GM21447 (cell line): ENCODE data around the gene DLG2.

Experiments
- ATAC-seq: cut with Tn5 transposase; IDR thresholded peaks from one replicate; pipeline ENCODE4 v1.9.1; 2021; ENCODE audit not compliant: unreplicated experiment

Gene DLG2

DNA sequence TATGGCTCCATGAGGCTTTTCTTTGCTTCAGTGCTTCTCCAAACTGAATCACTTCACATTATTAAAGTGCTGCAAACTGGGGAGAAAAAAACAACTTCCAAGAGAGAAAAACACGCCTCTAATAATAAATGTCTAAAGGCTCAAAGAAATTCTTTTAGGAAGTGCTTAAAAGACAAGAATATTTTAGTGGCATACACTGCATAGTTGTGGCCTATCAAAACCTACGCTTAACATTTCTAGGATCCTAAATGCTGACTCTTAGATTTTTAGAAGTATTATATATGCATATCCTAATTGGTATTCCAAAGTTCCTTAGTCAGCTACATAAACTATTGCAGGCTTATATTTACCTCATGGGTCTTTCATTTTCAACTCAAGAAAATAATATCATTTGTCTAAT is 1462.0 kb downstream of the DLG2 start:
- ATAC-seq, result no peak

DNA sequence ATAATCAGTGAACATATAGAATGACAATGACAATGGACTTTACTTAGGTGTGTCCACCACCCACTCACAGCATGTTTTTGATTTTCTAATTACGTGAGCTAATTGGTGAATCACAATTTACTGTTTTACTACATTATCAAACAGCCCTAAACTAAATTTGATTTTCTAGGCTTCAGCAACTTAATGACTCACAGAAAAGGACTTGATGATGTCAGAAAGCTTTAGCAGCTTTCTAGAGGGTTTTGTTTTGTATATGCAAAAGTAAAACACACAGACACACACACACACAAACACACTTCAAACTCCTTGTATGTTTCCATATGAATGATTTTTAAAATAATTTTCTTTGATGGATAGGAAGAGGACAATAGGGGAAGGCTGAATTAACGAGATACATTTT is 1462.4 kb downstream of the DLG2 start:
- no peak for ATAC-seq

DNA sequence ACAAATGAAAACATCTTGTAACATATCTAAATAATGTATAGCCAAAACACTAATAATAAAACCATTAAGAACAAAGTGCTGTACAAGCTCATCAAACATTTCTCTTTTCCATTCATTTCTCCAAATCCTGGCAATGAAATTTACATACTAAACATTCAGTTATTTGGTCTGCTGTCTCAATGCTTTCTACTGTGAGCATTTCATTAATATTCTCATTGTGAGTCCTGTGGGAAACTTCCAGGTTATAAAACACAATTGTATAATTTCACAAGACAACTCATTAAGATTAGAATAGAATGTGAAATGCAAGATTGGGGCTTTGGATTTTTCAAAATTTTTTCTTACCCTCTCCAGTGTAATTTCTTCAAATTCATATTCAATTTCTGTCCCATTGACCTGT is 1464.0 kb downstream of the DLG2 start:
- no peak for ATAC-seq

DNA sequence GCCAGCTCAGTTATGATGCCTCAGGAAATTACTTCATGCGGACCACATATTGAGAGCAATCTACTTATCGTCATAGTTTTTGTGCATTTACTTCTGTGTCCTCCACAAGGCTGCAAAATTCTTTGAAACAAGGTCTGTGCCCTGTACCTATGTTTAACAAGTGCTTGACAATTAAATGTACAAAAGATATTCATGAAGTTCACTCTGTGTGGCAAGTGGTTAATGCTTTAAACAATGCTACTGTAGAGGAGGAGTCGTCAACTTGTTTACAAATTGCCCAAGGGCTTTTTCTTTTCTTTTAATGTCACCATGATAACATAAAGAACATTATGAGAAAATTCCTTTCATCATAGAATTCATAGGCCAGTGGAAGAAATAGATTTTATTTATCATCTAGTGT is 1469.5 kb downstream of the DLG2 start:
- ATAC-seq, result no peak

DNA sequence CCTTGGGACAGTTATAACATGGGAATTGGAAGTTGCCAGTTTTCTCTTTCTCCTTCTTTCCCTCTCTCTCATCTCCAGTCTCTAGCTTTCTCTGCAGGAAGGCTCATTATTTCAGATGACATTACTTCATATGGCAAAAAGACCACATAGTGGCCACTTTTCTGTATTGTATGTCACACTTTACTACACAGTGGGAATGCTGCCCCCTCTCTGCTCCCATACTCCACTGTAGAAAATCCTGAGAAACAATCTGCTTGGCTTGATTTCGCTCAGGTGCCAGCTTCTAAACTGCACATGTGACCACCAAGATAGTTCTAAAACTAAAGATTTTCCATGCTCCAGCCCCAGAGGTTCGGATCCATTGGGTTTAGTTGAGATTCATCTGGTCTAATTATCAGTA is 1480.3 kb downstream of the DLG2 start:
- ATAC-seq, result no peak

DNA sequence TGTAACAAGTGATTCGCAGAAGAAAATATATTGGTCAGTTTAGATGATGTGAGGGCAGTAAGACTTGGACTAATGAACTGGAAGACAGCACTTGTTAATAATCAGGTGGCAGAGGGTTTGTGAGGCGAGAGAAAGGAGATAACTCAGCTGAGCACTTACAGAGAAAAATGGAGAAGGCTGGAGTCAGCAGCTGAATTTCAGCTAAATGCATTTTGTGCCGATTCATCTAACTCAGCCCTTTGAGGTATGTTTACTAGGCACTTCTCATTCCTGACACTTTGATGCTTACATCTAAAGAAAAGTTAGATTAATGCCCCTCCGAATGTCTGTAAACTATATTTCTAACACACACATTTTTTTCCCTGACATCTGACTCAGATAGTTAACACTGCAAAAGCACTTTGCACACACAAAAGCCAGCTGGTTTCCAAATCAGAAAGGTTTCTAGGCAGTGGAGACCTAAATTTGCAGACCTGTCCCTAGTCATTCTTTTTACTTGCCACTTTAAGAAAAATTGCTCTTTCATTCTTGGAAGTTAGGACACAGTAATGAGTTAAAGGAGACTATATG is 1481.4 kb downstream of the DLG2 start:
- no peak for ATAC-seq

DNA sequence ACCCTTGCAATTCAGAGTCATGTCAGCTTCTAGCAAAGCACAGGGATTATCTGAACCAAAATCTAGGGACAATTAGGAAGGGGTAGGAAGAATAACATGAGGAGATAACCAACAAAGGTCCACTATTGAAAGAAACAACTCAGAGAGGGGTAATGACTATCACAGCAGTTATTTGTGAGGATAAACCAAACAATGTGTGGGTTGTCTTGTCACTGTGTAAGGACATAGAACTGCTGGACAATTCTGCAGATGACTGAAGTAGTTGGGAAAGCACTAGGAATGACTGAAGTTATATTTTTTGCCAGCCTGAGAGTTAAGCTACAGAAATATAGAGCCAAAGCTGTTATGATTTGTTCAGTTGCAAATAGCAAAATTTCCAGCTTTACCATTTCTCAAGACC is 1482.6 kb downstream of the DLG2 start:
- ATAC-seq, result no peak

DNA sequence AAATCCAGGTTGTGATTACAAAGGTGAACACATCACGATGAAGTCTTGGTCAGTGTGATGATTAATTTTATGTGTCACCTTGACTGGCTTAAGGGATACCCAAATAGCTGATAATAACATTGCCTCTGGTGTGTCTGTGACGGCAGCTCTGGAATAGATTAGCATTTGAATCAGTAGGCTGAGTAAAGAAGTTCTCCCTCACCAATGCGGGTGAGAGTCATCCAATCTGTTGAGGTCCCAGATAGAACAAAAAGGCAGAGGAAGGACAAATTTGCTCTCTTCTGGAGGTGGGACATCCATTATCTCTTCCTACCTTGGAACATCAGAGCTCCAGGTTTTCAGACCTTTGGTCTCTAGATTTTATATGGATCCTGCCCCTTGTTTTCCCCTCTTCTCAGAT is 1484.7 kb downstream of the DLG2 start:
- ATAC-seq, result no peak

DNA sequence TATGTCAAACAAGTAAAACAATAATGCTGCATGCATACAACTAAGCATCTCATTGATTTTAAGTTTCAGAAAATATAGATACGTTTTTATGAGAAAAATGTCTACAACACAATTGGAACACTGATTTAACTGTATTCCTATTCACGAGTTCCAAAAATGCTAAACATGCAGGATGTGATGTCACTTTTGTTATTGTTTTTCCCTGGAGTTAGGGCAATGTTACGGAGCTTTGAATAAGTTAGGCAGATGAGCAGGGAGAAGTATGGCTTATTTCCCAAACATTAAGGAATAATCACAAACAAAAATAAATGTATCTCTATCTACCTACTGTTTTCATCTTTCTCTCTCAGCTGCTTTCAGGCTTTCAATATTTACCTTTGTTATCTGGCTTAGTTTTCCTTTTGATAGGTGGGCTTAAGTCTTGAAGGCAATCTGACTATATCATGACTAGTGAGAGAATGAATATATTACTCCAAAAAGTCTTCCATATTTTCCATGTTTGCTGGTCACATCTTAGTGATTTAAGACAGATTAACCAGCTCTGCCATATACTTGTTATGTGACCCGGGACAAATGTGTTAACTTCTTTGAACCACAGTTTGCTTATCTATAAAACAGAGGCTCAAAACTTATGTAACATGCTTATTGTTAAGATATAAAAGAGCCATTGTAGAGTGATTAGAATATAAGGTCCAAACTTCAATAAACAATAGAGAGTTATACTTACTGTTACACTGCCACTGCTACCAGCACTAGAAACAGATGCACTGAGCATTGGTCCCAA is 1486.6 kb downstream of the DLG2 start:
- no peak for ATAC-seq

DNA sequence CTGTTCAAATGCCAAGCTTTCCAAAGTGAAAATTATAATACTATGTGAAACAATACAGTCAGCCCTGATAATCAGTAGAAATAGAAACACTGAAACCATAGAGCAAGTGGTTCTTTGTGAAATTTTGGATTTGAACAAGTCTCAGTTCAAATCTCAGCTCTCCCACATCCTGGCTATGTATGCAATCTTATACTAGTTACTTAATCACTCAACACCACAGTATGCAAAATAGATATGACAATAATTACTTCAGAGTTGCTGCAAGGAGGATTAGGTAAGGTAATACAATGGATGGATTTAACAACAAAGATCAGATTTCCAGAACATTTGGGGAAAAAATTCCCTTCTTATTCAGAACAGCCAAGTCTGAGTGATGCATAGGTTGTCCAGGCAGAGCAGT is 1489.2 kb downstream of the DLG2 start:
- no peak for ATAC-seq

DNA sequence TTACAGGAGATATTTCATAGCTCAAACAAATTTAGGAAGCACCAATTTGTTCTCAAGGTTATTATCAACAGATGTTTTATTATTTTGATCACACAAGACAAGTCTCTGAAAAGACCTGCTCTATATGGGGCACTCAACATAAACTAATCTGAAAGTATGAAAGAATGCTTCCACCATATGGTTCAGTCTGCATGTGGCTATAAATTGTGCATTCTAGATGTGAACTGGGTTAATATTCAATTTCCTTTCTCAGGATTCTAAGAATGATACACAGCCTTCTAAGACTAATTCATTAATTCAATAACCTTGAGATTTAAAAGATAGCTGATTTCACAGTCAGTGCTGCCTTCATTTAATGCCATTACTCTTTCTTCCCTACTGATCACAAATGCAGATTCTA is 1489.6 kb downstream of the DLG2 start:
- no peak for ATAC-seq

DNA sequence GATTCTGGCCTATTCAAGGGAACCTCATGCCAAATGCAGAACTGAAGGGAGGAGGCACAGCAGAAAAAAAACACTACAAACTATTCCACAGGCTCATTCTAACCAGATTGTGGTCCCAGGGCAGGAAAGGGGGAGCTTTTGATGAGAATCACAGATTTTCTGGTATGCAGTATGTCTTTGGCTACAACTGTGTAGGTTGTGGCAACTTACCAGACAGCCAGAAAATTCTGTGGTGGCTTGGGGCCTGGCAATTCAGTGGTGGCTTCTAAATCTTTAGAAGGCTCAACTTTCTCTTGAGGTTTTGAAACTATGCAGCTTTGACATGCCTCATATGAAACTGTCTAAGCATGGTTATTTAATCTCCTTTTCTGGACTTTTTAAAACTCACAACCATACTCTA is 1490.2 kb downstream of the DLG2 start:
- ATAC-seq, result no peak

DNA sequence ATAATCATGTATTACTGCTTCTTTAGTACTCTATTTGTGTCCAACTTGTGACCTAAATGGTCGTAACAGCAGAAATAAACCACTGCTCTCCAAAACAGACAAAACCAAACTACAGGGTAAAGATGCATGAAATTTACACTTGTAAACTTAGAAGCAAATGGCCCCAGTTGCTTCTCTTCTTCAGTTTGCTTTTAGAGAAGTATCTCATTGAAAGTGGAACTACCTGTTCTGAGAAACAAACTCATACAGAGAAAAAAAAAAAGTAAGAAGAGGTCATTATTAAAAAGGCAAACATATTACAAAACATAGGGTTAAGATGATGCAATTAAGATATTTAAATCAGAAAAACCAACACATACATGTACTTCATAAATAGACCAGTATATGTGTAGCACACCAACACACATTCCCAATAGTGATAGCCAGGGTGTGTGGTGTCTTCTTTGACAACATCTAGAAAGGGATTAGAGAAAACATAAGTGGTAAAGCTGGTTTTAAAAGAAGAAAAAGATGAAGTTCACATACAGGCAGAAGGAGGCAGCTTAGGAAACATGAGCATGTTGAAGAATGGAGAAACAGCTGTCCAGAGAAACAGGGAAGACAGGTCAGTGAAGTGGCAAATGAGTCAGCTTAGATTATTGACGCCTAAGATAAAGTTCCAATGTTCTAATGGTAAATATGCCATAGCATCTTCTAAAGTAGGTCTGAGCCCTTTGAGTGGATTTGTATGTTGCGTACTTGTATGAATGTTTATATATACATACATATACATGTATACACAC is 1496.3 kb downstream of the DLG2 start:
- ATAC-seq, result no peak

DNA sequence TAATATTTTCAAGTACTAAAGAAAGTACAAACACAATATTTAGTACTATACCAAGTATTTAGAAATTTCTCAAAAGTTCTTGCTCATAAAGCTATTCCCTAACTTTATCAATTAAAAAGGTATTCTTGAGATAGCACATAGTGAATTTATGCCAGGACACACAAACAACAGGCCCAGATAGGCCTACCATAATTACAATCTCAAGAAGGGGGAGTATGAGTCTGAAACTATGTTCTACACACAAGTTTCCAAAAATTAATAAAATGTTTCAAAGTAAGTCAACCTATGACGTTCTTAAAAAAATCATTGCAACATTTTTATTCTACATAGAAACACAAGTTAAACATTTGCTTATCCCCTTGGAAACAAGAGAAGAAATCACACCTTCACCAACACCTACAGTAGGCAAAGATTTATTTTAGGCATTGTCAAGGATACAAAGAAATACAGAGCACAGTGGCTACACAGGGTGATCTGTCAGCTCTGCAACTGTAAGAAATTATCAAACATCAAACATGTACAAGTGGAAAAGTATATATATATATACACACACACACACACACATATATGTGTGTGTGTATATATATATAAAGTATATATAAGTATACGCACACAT is 1497.1 kb downstream of the DLG2 start:
- ATAC-seq, result no peak

DNA sequence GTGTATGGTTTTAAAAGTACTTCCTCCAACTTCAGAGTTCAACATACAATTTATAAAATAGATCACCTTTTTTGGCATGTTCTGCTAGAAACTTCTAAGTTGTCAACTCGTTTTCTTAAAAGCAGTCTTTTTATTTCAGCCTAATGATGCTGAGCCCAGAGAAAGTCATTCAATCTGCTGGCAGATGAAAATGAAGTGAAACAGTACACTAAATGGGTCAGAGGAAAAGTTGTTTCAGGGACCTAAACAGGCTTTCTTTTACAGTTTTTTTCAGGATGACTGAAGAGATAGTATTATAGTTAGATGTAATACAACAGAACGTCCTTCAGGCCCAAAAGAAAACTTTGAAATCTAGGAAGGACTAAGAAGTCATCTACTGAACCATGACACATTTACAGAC is 1498.3 kb downstream of the DLG2 start:
- ATAC-seq, result no peak

DNA sequence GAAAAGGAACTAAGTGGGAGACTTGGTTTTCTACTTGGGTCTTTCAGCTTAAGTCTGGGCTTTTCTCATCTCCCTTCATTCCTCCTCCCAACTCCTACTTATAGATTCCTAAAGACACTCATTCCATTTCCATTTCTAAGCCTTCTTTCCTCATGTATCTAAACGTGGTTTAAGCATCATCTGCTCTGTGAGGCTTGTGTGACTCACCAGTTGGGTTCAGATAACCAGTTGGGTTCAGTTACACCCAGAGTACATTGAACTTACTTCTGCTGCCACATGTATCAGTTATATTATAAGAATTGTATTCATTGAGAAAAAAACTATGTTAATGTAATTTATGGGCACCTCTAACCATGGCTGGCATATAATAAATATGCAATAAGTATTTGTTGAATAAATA is 1509.8 kb downstream of the DLG2 start:
- ATAC-seq, result no peak

DNA sequence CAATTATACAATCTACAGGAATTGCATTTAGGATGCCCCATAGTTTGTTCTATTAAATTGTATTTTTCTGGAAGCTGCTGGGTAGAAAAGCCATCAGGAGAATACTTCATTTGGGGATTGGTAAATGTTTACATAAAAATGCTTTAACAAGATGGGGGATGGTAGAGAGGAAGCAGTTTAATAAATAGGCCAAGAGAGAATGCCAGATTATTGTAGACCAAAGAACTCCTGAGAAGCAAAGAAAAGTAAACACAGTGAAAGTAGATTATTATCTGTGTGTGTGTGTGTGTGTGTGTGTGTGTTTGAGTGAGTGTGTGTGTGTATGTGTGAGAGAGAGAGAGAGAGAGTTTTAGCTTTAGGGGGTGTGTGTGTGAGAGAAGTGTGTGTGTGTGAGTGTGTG is 1520.6 kb downstream of the DLG2 start:
- ATAC-seq, result no peak

DNA sequence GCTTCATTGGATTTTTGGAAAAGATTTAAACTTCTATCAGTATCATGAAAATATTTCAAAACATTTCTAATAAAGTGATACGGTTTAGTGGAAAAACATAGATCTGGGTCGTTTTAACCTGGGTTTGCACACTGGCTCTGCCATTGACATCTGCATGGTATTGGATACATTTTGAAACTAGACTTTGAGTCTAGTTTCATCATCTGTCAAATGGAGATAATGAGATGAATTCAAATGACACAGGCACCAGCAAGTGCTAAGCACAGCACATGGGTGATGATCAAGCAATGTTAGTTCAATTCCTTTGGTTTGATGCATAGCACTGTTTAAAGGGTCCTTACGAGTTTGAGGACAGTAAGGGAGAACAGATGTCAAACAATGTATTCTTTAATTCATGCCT is 1522.0 kb downstream of the DLG2 start:
- ATAC-seq, result no peak

DNA sequence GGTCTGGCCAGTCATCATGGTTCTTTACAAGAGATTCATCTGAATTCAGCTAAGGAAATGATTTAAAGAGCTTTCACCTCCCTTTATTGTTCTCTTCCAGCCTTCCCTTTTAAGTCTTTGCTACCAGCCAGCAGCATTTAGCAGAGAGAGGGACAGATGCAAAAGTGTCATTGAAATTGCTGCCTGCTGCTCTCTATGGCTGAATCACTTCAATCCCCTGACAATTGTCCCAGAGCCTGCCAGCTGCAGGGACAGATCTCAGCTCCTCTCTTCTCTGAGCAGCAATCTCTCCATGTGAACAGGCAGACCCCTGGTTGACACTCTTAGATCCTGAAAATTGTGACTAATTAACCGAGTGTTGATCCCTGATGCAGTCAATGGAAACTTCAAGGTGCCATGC is 1524.0 kb downstream of the DLG2 start:
- no peak for ATAC-seq

DNA sequence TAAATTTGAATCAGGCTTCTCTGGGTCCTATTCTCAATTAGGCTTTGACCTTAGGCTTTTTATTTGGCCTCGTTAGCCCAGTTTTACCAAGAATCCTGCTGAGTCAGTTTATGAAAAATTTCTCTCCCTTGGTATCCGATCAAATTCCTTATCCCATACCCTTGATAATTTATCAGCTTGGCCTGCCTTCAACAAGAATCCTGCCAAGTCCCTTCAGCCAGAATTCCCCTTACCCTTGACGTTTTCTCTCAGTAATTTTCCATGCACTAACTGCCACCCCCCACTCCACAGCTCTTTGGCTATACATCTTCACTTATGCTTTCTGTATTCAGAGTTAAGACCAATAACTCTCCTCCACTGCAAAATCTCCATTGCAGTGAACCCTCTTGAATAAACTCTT is 1530.0 kb downstream of the DLG2 start:
- ATAC-seq, result no peak

DNA sequence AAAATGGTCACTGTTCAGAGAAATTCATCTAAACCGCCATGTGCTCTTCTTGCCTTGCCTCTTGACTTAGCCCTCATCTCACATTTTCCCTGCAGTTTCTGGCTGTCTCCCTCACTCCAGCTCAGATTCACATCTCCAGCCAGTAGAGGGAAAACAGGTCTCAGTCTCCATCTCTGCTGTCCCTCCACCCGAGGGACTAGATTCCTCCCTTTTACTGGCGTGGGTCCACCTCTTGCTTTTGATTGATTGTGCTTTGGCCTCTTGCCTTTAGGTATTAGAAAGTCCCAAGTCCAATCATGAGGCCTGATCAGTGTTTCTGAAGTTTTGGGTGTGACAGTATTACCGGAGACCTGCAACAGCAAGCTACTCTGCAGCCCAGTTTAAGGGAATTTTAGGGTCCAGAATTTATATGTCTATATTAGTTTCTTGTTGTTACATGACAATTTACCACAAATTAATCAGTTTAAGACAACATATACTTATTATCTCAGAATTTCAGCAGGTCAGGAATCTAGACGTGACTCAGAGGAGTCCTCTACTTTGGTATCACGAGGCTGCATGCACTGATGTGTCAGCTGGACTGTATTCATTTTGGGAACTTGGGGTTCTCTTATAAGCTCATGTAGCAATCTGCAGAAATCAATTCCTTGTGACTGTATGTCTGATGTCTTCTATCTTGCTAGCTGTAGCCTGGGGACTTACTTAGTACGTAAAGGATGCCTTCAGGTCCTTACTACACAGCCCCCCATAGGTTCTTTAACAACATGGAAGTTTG is 1535.7 kb downstream of the DLG2 start:
- ATAC-seq, result no peak
